ENCODE measurements around the gene NOL11.
A peak's percentile ranks its signal among the peaks of the same experiment; 100 is the strongest.
"Not testable (repeated sequence)": the region's sequence is repeated elsewhere in the genome, so short reads cannot be mapped to it uniquely, and the experiment has no call there.

Gene NOL11

GRCh38 chr17:67717624-67718324, at the start of gene NOL11:
NOL11 (plus strand) TSS chr17:67717936; CDS start chr17:67717948, 12 bp downstream.
- DNase-seq = peak; percentile 95

GRCh38 chr17:67671493-67671892, 46.2 kb upstream of the NOL11 start:
- DNase-seq = peak; percentile 29

- no peak for DNase-seq
Observed at GRCh38 chr17:67672592-67673335, 45.0 kb upstream of the NOL11 start.

GRCh38 chr17:67675481-67675880, 42.3 kb upstream of the NOL11 start:
- no peak for DNase-seq

- DNase-seq = no peak
Observed at GRCh38 chr17:67676305-67676704, 41.4 kb upstream of the NOL11 start.

- no peak for DNase-seq
Observed at GRCh38 chr17:67678414-67678813, 39.3 kb upstream of the NOL11 start.

GRCh38 chr17:67679225-67679624, 38.5 kb upstream of the NOL11 start:
- no peak for DNase-seq

GRCh38 chr17:67679721-67680120, 38.0 kb upstream of the NOL11 start:
- no peak for DNase-seq

- no peak for DNase-seq
Observed at GRCh38 chr17:67680445-67681224, 37.1 kb upstream of the NOL11 start.

- DNase-seq = no peak
Observed at GRCh38 chr17:67682196-67682595, 35.5 kb upstream of the NOL11 start.

GRCh38 chr17:67685351-67685750, 32.4 kb upstream of the NOL11 start:
- DNase-seq = no peak

GRCh38 chr17:67686241-67686640, 31.5 kb upstream of the NOL11 start:
- no peak for DNase-seq

- DNase-seq = no peak
Observed at GRCh38 chr17:67687511-67687910, 30.2 kb upstream of the NOL11 start.

GRCh38 chr17:67689534-67690177, 28.1 kb upstream of the NOL11 start:
- DNase-seq = peak; percentile 84

- no peak for DNase-seq
Observed at GRCh38 chr17:67693811-67694210, 23.9 kb upstream of the NOL11 start.

GRCh38 chr17:67696347-67696746, 21.4 kb upstream of the NOL11 start:
- no peak for DNase-seq

GRCh38 chr17:67696853-67697498, 20.8 kb upstream of the NOL11 start:
- DNase-seq = no peak

- no peak for DNase-seq
Observed at GRCh38 chr17:67700037-67700724, 17.6 kb upstream of the NOL11 start.

GRCh38 chr17:67700725-67701119, 17.0 kb upstream of the NOL11 start:
- DNase-seq = no peak

GRCh38 chr17:67702861-67703260, 14.9 kb upstream of the NOL11 start:
- not testable (repeated sequence) for DNase-seq

- DNase-seq = no peak
Observed at GRCh38 chr17:67707442-67707841, 10.3 kb upstream of the NOL11 start.

- no peak for DNase-seq
Observed at GRCh38 chr17:67708378-67708777, 9.4 kb upstream of the NOL11 start.

Data from NCI-H1694 (cell line).